K562 (cell line): ENCODE results near the gene IKBKG. TPM values are rescaled to one million over a fixed set of nuclear protein-coding genes. Genes with fewer than 3 reads are reported as not detected.

Experiments
- EGR1 ChIP-seq: fragments of 450-650 bp; conservative IDR thresholded peaks from 2 replicates; pipeline ENCODE4 v1.6.1; 2017; ENCODE audit warnings: mild to moderate bottlenecking
- GATAD2A ChIP-seq: fragments of 450-650 bp; IDR thresholded peaks from 2 replicates; pipeline ENCODE4 v1.6.1; 2017
- IRF2 ChIP-seq: sonication (generic); formaldehyde crosslinking; IDR thresholded peaks from 2 replicates; pipeline ENCODE4 v1.8.1; 2022; ENCODE audit warnings: mild to moderate bottlenecking, missing genetic modification reagents
- MYC ChIP-seq, 2 experiments: fragments of 250-450 bp in 1 of 2; sonication (Bioruptor Pico) in 1 of 2; IDR thresholded peaks; 2 replicates each; pipeline versions ENCODE4 v1.5.1 to v1.6.1; 2012 to 2021; ENCODE audit warnings: low read depth in 2 of 2, borderline replicate concordance in 1 of 2, improper control_type of control experiment in 1 of 2, low read length in 1 of 2, mild to moderate bottlenecking in 1 of 2, moderate library complexity in 1 of 2
- NFE2 ChIP-seq: IDR thresholded peaks from 2 replicates; pipeline ENCODE4 v1.6.1; 2014; ENCODE audit warnings: antibody characterized with exemption, low read depth
- NR2C2 ChIP-seq, 2 experiments: fragments of 200-800 bp in 1 of 2; sonication (Bioruptor generic) in 1 of 2; sonication (generic) in 1 of 2; formaldehyde crosslinking in 1 of 2; IDR thresholded peaks; 2 replicates each; pipeline versions ENCODE4 v1.6.1 to v1.8.0; 2016 to 2022; ENCODE audit warnings: mild to moderate bottlenecking in 1 of 2, missing compliant biosample characterization in 1 of 2, missing genetic modification characterization in 1 of 2, missing genetic modification reagents in 1 of 2
- POLR2A ChIP-seq: fragments of 450-650 bp; conservative IDR thresholded peaks from 2 replicates; pipeline ENCODE4 v1.6.1; 2016
- POLR2G ChIP-seq: fragments of 200-400 bp; formaldehyde crosslinking; IDR thresholded peaks from 2 replicates; pipeline ENCODE4 v1.6.1; 2017; ENCODE audit warnings: low read depth, mild to moderate bottlenecking, antibody characterized with exemption, low read length, moderate library complexity
- SIN3B ChIP-seq: fragments of 450-650 bp; IDR thresholded peaks from 2 replicates; pipeline ENCODE4 v1.6.1; 2017; ENCODE audit warnings: low read depth, mild to moderate bottlenecking, moderate library complexity
- SP1 ChIP-seq: sonication (generic); formaldehyde crosslinking; IDR thresholded peaks from 2 replicates; pipeline ENCODE4 v1.8.1; 2022; ENCODE audit warnings: mild to moderate bottlenecking, missing genetic modification reagents
- SRF ChIP-seq, 2 experiments: fragments of 250-450, 450-650 bp in 1 of 2; sonication (Bioruptor Pico) in 1 of 2; sonication (generic) in 1 of 2; formaldehyde crosslinking; IDR thresholded peaks; 2 replicates each; pipeline versions ENCODE4 v1.5.0 to v1.5.1; 2020 to 2022; ENCODE audit warnings: mild to moderate bottlenecking in 1 of 2, missing genetic modification reagents in 1 of 2
- SRSF9 ChIP-seq: fragments of 200-400 bp; formaldehyde crosslinking; IDR thresholded peaks from 2 replicates; pipeline ENCODE4 v1.6.1; 2017; ENCODE audit warnings: low read depth, low read length, borderline replicate concordance
- TAF1 ChIP-seq: IDR thresholded peaks from 2 replicates; pipeline ENCODE4 v1.6.1; 2011; ENCODE audit warnings: mild to moderate bottlenecking, low read length, moderate library complexity; ENCODE audit not compliant: insufficient read depth, control insufficient read depth, severe bottlenecking; ENCODE audit errors: extremely low read depth
- ZFX ChIP-seq: sonication (generic); formaldehyde crosslinking; IDR thresholded peaks from 2 replicates; pipeline ENCODE4 v1.8.0; 2022; ENCODE audit warnings: mild to moderate bottlenecking, missing genetic modification reagents, moderate library complexity
- ZNF197 ChIP-seq: fragments of 200-800 bp; sonication (Bioruptor generic); IDR thresholded peaks from 2 replicates; pipeline ENCODE4 v1.6.1; 2016; ENCODE audit warnings: low read depth, missing genetic modification characterization, missing compliant biosample characterization
- ZNF766 ChIP-seq: fragments of 200-800 bp; sonication (Bioruptor generic); conservative IDR thresholded peaks from 2 replicates; pipeline ENCODE4 v1.6.1; 2016; ENCODE audit warnings: missing genetic modification characterization, missing compliant biosample characterization
- polyA plus RNA-seq, 8 experiments: library from polyadenylated mRNA; depleted of rRNA in 4 of 8; stranded (reverse) in 5 of 8; unstranded in 3 of 8; fragments of >200 nt; fragmentation: Nextera tagmentation in 2 of 8; fragmentation: Illumina TruSeq in 1 of 8; extraction: Ambion mirVana in 2 of 8; extraction: Trizol in 1 of 8; gene quantifications; 2 replicates each; pipeline versions ENCODE4 v1.2.1 to v1.2.3, GENCODE V29; 2011 to 2014; ENCODE audit warnings: inconsistent platforms in 1 of 8, missing spikeins in 1 of 8
- total RNA-seq, 7 experiments: library from RNA; depleted of rRNA in 6 of 7; stranded (reverse); fragments of >200 nt in 6 of 7; fragmentation: Illumina TruSeq in 2 of 7; extraction: Trizol in 2 of 7; gene quantifications; 2 replicates each; pipeline versions ENCODE4 v1.2.1 to v1.2.3, GENCODE V29; 2011 to 2021; ENCODE audit warnings: low replicate concordance in 1 of 7
- TF ChIP-seq, protein P1 (sequence below): sonication (generic); formaldehyde crosslinking; IDR thresholded peaks from 2 replicates; pipeline ENCODE4 v1.8.1; 2023; ENCODE audit warnings: missing genetic modification reagents, mild to moderate bottlenecking, borderline replicate concordance
- TF ChIP-seq, protein P2 (sequence below): fragments of 250-450 bp; sonication (Bioruptor Pico); IDR thresholded peaks from 2 replicates; pipeline ENCODE4 v1.5.0; 2020; ENCODE audit warnings: mild to moderate bottlenecking, borderline replicate concordance
- TF ChIP-seq, protein P3 (sequence below): fragments of 450-650 bp; IDR thresholded peaks from 2 replicates; pipeline ENCODE4 v1.6.1; 2016; ENCODE audit warnings: antibody characterized with exemption

IKBKG gene
- total and polyA plus RNA-seq, 9 of the 15 experiments (the other 6 are each of a cell fraction or from before 2014, with no cell fraction given), result 0.68 to 60.0 (median 21.9) TPM

DNA sequence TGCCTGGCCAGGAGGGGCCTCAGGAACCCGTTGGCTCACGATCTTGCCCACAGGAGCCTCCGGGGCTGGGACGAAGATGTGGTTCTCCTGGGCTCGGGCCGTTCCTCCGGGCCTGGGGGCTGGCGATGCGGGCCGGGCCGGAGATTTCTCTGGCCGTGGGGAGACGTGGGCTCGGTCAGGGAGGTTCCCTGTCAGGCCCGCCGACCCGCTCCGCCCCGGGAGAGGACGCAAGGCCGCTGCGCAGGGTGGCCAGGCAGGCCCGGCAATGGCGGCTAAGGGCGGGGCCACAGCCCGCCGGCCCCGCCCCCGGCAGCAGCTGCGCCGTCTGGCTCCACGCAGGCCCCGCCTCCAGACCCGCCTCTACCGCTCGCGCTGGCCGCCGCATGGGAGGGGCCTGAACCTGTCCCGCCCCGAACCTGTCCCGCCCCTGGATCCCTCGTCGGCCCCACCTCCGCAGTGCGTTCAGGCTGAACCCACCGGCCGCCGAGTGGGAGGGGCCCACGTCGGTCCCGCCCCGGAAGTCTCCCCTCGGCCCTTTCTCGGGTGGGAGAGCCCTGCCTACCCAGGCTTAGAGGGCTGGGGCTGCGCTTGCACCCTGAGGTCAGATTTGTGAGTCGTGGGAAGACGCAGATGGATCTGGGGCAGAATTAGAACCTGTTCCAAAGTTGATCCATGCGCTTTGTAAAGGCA, 31.3 kb upstream of the IKBKG start, which contains the start of gene FAM3A (continued):
- TF ChIP-seq, protein P1, sequence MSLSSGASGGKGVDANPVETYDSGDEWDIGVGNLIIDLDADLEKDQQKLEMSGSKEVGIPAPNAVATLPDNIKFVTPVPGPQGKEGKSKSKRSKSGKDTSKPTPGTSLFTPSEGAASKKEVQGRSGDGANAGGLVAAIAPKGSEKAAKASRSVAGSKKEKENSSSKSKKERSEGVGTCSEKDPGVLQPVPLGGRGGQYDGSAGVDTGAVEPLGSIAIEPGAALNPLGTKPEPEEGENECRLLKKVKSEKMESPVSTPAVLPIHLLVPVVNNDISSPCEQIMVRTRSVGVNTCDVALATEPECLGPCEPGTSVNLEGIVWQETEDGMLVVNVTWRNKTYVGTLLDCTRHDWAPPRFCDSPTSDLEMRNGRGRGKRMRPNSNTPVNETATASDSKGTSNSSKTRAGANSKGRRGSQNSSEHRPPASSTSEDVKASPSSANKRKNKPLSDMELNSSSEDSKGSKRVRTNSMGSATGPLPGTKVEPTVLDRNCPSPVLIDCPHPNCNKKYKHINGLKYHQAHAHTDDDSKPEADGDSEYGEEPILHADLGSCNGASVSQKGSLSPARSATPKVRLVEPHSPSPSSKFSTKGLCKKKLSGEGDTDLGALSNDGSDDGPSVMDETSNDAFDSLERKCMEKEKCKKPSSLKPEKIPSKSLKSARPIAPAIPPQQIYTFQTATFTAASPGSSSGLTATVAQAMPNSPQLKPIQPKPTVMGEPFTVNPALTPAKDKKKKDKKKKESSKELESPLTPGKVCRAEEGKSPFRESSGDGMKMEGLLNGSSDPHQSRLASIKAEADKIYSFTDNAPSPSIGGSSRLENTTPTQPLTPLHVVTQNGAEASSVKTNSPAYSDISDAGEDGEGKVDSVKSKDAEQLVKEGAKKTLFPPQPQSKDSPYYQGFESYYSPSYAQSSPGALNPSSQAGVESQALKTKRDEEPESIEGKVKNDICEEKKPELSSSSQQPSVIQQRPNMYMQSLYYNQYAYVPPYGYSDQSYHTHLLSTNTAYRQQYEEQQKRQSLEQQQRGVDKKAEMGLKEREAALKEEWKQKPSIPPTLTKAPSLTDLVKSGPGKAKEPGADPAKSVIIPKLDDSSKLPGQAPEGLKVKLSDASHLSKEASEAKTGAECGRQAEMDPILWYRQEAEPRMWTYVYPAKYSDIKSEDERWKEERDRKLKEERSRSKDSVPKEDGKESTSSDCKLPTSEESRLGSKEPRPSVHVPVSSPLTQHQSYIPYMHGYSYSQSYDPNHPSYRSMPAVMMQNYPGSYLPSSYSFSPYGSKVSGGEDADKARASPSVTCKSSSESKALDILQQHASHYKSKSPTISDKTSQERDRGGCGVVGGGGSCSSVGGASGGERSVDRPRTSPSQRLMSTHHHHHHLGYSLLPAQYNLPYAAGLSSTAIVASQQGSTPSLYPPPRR (CRISPR knock-in tag), result 0 out of 2 replicates have a peak, but pooled peaks have one; percentile 56
- TF ChIP-seq SRF (CRISPR knock-in tag; IDR thresholded peaks at IDR 0.05), result peak in 1 of 2 experiments; percentile 85; a peak in 1 of 4 replicates
- TF ChIP-seq, protein P2, sequence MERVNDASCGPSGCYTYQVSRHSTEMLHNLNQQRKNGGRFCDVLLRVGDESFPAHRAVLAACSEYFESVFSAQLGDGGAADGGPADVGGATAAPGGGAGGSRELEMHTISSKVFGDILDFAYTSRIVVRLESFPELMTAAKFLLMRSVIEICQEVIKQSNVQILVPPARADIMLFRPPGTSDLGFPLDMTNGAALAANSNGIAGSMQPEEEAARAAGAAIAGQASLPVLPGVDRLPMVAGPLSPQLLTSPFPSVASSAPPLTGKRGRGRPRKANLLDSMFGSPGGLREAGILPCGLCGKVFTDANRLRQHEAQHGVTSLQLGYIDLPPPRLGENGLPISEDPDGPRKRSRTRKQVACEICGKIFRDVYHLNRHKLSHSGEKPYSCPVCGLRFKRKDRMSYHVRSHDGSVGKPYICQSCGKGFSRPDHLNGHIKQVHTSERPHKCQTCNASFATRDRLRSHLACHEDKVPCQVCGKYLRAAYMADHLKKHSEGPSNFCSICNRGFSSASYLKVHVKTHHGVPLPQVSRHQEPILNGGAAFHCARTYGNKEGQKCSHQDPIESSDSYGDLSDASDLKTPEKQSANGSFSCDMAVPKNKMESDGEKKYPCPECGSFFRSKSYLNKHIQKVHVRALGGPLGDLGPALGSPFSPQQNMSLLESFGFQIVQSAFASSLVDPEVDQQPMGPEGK, result no peak
- no peak for TF ChIP-seq NFE2
- TF ChIP-seq, protein P3, sequence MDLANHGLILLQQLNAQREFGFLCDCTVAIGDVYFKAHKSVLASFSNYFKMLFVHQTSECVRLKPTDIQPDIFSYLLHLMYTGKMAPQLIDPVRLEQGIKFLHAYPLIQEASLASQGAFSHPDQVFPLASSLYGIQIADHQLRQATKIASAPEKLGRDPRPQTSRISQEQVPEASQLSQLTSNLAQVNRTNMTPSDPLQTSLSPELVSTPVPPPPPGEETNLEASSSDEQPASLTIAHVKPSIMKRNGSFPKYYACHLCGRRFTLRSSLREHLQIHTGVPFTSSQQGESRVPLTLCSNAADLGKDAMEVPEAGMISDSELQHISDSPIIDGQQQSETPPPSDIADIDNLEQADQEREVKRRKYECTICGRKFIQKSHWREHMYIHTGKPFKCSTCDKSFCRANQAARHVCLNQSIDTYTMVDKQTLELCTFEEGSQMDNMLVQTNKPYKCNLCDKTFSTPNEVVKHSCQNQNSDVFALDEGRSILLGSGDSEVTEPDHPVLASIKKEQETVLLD, result no peak
- TF ChIP-seq SRSF9, result no peak
- TF ChIP-seq NR2C2 (CRISPR knock-in tag; IDR thresholded peaks at IDR 0.05), result peak; percentile 16; the same call in 1 of the 2 replicates
- no peak; the same call in 1 of the 2 replicates for TF ChIP-seq NR2C2 (tag; IDR thresholded peaks at IDR 0.05)
- peak; percentile 76 for TF ChIP-seq SP1 (CRISPR knock-in tag)
- 0 out of 2 replicates have a peak, but pooled peaks have one; percentile 23 for TF ChIP-seq MYC (IDR thresholded peaks at IDR 0.05; ENCODE audit: low read depth, low read length)
- TF ChIP-seq MYC (CRISPR knock-in tag; IDR thresholded peaks at IDR 0.05; ENCODE audit: borderline replicate concordance, low read depth), result no peak
- peak; percentile 79 for TF ChIP-seq POLR2G
- TF ChIP-seq GATAD2A, result peak; percentile 52; the same call in 1 of the 2 replicates
- no peak for TF ChIP-seq ZNF197 (CRISPR knock-in tag)
- TF ChIP-seq SIN3B, result peak; percentile 52; the same call in 1 of the 2 replicates
- peak; percentile 62 for TF ChIP-seq TAF1
- no peak for TF ChIP-seq ZNF766 (CRISPR knock-in tag)
- peak; percentile 97 for TF ChIP-seq ZFX
- peak; percentile 83 for TF ChIP-seq POLR2A
- TF ChIP-seq IRF2 (CRISPR knock-in tag), result no peak
- peak; percentile 44; the same call in 1 of the 2 replicates for TF ChIP-seq EGR1
